Measurements from ENCODE around the gene FBXO38.

FBXO38 gene

GRCh38 chr5:148436029-148436428 is 52.3 kb downstream of the FBXO38 start:
- DNase-seq (ENCODE audit: low read depth), result no peak
- no peak overlapping the region for H3K4me3 ChIP-seq (replicated peaks; ENCODE audit: low read depth, low read length)
- no peak for TF ChIP-seq CTCF (IDR thresholded peaks at IDR 0.05; ENCODE audit: low read length, missing control alignments)

- no peak overlapping the region for H3K4me3 ChIP-seq (replicated peaks; ENCODE audit: low read depth, low read length)
- DNase-seq (ENCODE audit: low read depth), result no peak
- no peak for TF ChIP-seq CTCF (IDR thresholded peaks at IDR 0.05; ENCODE audit: low read length, missing control alignments)
These were observed 53.5 kb downstream of the FBXO38 start for GRCh38 chr5:148437249-148437648.

- TF ChIP-seq CTCF (IDR thresholded peaks at IDR 0.05; ENCODE audit: low read length, missing control alignments), result no peak
- DNase-seq (ENCODE audit: low read depth), result no peak
- H3K4me3 ChIP-seq (replicated peaks; ENCODE audit: low read depth, low read length), result no peak overlapping the region
These were observed 55.2 kb downstream of the FBXO38 start for GRCh38 chr5:148438933-148439332.

- TF ChIP-seq CTCF (IDR thresholded peaks at IDR 0.05; ENCODE audit: low read length, missing control alignments), result no peak
- DNase-seq (ENCODE audit: low read depth), result no peak
- H3K4me3 ChIP-seq (replicated peaks; ENCODE audit: low read depth, low read length), result no peak overlapping the region
These were observed 59.5 kb downstream of the FBXO38 start for GRCh38 chr5:148443241-148443640.

GRCh38 chr5:148443998-148444397 is 60.2 kb downstream of the FBXO38 start:
- peak; percentile 84 for DNase-seq (ENCODE audit: low read depth)
- no peak overlapping the region for H3K4me3 ChIP-seq (replicated peaks; ENCODE audit: low read depth, low read length)
- TF ChIP-seq CTCF (IDR thresholded peaks at IDR 0.05; ENCODE audit: low read length, missing control alignments), result peak; percentile 62

- no peak for DNase-seq (ENCODE audit: low read depth)
- no peak overlapping the region for H3K4me3 ChIP-seq (replicated peaks; ENCODE audit: low read depth, low read length)
- no peak for TF ChIP-seq CTCF (IDR thresholded peaks at IDR 0.05; ENCODE audit: low read length, missing control alignments)
These were observed 61.8 kb downstream of the FBXO38 start for GRCh38 chr5:148445578-148445977.

- TF ChIP-seq CTCF (IDR thresholded peaks at IDR 0.05; ENCODE audit: low read length, missing control alignments), result no peak
- H3K4me3 ChIP-seq (replicated peaks; ENCODE audit: low read depth, low read length), result no peak overlapping the region
- DNase-seq (ENCODE audit: low read depth), result no peak
These were observed 62.9 kb downstream of the FBXO38 start for GRCh38 chr5:148446611-148447010.
